ENCODE data around the gene SLTM.
A peak's percentile ranks its signal among the peaks of the same experiment; 100 is the strongest.

The SLTM gene

DNA sequence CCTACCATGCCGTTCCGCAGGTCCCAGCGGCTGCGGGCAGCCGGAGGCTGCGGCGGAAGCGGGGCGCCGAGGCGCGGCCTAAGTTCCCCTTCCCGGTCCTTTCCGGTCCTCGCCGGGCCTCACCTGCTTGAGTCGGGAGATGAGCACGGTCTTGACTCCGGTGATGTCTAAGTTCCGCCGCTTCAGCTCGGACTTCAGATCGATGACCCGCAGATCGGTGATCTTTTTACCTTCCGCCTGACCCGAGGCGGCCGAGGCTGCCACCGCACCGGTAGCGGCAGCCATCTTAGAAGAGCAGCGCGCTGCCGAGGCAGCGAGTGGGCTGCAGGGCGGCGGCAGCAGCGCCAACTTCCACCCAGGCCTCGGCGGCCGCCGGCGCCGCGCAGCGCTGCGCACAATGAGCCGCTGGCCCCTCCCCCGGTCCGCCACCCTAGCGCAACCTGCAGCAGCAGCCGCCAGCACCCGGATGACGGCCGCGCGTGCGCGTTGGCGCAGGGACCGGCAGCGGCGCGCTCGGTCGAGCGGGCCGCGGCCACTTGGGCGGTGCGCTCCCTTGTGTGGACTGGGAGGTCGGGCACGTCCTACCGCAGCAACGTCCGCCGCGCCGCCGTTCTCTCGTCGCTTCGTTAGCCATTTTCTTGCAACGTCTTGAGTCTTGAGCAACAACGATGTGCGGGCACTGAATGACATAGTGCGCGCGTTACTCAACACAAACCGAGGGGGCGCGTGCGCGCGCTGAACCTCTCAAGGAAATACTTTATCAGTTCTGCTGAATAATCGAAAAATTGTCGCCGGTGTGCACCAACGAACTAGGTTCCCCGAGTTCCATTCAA, at the start of gene SLTM:
Gene SLTM (minus strand): TSS at position 399 of the 833 bp plus-strand sequence. CDS start 114 bp downstream, at position 285.
- H3K27ac ChIP-seq (ENCODE audit: low read length) = peak within 1 kb of the TSS; percentile 95
- peak within 1 kb of the TSS; percentile 93 to 98 for H3K9ac ChIP-seq (ENCODE audit: low read length in 2 of 2)
- H3K27me3 ChIP-seq (ENCODE audit: control insufficient read depth in 1 of 2, insufficient read depth in 2 of 2, low read length in 2 of 2) = no peaks in the 10 kb centered on the region
- peaks cover 7% of the 10 kb centered on the region for H3K4me1 ChIP-seq (ENCODE audit: control insufficient read depth, insufficient read depth, low read length)
- peaks cover 4 to 5% of the 10 kb centered on the region in 2 donors for H3K36me3 ChIP-seq (ENCODE audit: control insufficient read depth in 2 of 2, insufficient read depth in 2 of 2, low read length in 2 of 2)
- peak within 1 kb of the TSS; percentile 85 to 93 for H3K4me3 ChIP-seq (ENCODE audit: low read length in 2 of 2)
- no peaks in the 10 kb centered on the region for H3K9me3 ChIP-seq (ENCODE audit: control insufficient read depth in 2 of 2, low read length in 2 of 2)

DNA sequence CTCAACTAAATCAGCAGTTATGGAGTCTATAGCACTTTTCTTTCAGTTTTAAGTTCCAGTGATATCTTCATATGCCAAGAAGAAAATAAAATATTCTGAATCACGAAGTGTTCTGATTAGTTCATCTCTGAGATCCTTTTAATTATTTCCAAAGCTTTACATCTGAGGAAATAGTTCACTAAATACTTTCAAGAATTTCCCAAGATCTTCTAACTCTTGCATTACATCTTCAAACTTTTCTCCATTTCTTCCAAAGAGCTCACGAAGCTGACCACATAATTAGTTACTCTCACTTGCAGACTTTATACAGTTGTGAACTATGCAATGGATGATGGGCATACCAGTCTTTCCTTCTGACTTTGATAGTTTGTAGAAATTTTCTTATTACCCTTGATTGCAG, 49.8 kb upstream of the SLTM start:
- no peak overlapping the region for H3K4me3 ChIP-seq (ENCODE audit: low read length in 2 of 2)
- no peak overlapping the region for H3K9ac ChIP-seq (ENCODE audit: low read length in 2 of 2)
- no peaks in the 10 kb centered on the region for H3K9me3 ChIP-seq (ENCODE audit: control insufficient read depth in 2 of 2, low read length in 2 of 2)
- H3K27ac ChIP-seq (ENCODE audit: low read length) = no peak overlapping the region
- no peaks in the 10 kb centered on the region for H3K36me3 ChIP-seq (ENCODE audit: control insufficient read depth in 2 of 2, insufficient read depth in 2 of 2, low read length in 2 of 2)
- no peaks in the 10 kb centered on the region for H3K27me3 ChIP-seq (ENCODE audit: control insufficient read depth in 1 of 2, insufficient read depth in 2 of 2, low read length in 2 of 2)
- peaks cover 7% of the 10 kb centered on the region for H3K4me1 ChIP-seq (ENCODE audit: control insufficient read depth, insufficient read depth, low read length)

DNA sequence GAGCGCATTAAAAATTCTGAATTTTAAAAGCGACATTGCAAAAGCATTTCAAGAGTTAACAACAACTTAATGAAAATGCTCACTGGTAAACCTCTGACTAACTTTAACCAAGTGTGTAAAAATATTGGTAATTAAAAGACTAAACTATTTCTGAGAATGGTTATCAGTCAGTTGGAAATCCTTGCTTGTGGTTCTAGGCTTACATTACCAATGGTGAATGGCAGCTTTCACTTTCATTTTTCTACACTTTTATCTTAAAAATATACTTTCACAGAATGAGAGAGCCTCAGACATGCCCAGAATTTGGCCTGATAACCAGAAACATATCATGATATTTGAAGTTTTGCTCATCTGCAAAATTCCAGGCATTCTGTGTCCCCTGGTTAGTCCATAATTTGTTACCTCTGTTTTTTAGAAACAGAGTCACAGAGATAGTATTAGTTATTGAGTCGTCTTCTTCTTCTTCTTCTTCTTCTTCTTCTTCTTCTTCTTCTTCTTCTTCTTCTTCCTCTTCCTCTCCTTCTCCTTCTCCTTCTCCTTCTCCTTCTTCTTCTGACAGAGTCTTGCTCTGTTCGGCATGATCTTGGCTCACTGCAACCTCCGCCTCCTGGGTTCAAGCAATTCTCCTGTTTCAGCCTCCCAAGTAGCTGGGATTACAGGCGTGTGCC, 48.5 kb upstream of the SLTM start:
- Histone ChIP-seq H3K27ac (ENCODE audit: low read length) (no peak overlapping the region), H3K36me3 (ENCODE audit: control insufficient read depth in 2 of 2, insufficient read depth in 2 of 2, low read length in 2 of 2) (no peaks in the 10 kb centered on the region), H3K27me3 (ENCODE audit: control insufficient read depth in 1 of 2, insufficient read depth in 2 of 2, low read length in 2 of 2) (no peaks in the 10 kb centered on the region), H3K9me3 (ENCODE audit: control insufficient read depth in 2 of 2, low read length in 2 of 2) (no peaks in the 10 kb centered on the region), H3K4me1 (ENCODE audit: control insufficient read depth, insufficient read depth, low read length) (peaks cover 7% of the 10 kb centered on the region), H3K4me3 (ENCODE audit: low read length in 2 of 2) (no peak overlapping the region), H3K9ac (ENCODE audit: low read length in 2 of 2) (no peak overlapping the region)

DNA sequence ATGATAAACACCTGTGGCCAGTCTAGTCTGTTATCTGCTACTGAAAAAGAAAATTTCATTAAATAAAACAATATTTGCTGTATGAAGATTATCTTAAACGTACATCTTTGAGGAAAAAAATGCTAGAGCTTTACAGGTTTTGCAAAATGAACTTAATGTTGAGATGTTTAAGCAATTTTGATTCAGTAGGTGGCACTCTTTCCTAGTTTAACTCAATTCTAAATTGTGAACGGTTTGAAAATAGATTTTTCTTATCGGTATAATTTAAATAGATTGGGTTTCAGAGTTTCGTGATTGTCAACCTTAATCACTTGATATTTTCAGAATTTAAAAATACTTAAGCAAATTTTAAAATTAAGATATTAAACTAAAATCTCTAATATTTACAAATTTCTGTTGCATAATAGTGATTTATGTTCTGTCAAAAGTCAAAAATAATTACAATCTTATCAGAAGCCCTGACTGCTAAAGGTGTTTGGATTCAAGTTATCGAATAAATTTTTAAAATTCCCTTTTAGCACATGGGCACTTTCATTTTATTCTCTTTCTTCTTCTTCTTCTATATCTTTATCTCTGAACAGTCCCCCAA, 47.0 kb upstream of the SLTM start:
- Histone ChIP-seq H3K36me3 (ENCODE audit: control insufficient read depth in 2 of 2, insufficient read depth in 2 of 2, low read length in 2 of 2) (no peaks in the 10 kb centered on the region), H3K4me3 (ENCODE audit: low read length in 2 of 2) (no peak overlapping the region), H3K9ac (ENCODE audit: low read length in 2 of 2) (no peak overlapping the region), H3K9me3 (ENCODE audit: control insufficient read depth in 2 of 2, low read length in 2 of 2) (no peaks in the 10 kb centered on the region), H3K4me1 (ENCODE audit: control insufficient read depth, insufficient read depth, low read length) (peaks cover 7% of the 10 kb centered on the region), H3K27me3 (ENCODE audit: control insufficient read depth in 1 of 2, insufficient read depth in 2 of 2, low read length in 2 of 2) (no peaks in the 10 kb centered on the region), H3K27ac (ENCODE audit: low read length) (no peak overlapping the region)

DNA sequence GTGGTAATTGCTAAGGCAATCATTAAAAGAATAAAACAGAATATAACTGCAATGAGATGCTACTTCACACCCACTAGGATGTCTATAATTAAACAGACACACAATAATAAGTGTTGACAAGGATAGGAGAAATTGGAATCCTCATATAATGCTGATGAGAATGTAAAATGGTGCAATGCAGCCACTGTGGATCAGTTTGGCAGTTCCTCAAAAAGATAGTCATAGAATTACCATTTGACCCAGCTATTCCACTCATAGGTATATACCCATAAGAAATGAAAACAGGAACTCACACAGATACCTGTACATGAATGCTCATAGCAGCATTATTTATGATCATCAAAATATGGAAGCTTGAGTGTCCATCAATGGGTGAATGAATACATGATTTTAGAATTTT, 44.4 kb upstream of the SLTM start:
- Histone ChIP-seq H3K4me1 (ENCODE audit: control insufficient read depth, insufficient read depth, low read length) (peaks cover 7% of the 10 kb centered on the region), H3K27ac (ENCODE audit: low read length) (no peak overlapping the region), H3K9ac (ENCODE audit: low read length in 2 of 2) (no peak overlapping the region), H3K4me3 (ENCODE audit: low read length in 2 of 2) (no peak overlapping the region), H3K36me3 (ENCODE audit: control insufficient read depth in 2 of 2, insufficient read depth in 2 of 2, low read length in 2 of 2) (no peaks in the 10 kb centered on the region), H3K9me3 (ENCODE audit: control insufficient read depth in 2 of 2, low read length in 2 of 2) (no peaks in the 10 kb centered on the region), H3K27me3 (ENCODE audit: control insufficient read depth in 1 of 2, insufficient read depth in 2 of 2, low read length in 2 of 2) (no peaks in the 10 kb centered on the region)

DNA sequence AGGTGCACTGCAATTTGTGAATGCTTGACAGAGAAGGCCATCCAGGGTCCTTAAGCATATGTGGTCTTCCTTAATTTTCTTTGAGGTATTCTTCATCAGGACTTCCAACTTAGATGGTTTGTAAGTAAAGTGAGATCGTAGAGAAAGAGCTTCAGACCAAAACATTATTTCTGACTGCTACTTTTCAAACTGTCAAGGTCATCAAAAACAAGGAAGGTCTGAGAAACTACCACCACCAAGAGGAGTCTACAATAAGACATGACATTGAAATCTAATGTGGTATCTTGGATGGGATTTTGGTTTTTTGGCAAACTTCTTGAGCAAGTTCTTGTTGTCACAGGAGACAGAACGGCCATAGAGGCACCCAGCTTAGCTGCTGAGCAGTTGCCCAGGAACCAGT, 34.0 kb upstream of the SLTM start:
- no peak overlapping the region for H3K27ac ChIP-seq (ENCODE audit: low read length)
- H3K36me3 ChIP-seq (ENCODE audit: control insufficient read depth in 2 of 2, insufficient read depth in 2 of 2, low read length in 2 of 2) = no peaks in the 10 kb centered on the region
- H3K9ac ChIP-seq (ENCODE audit: low read length in 2 of 2) = no peak overlapping the region
- H3K4me1 ChIP-seq (ENCODE audit: control insufficient read depth, insufficient read depth, low read length) = no peaks in the 10 kb centered on the region
- no peaks in the 10 kb centered on the region for H3K27me3 ChIP-seq (ENCODE audit: control insufficient read depth in 1 of 2, insufficient read depth in 2 of 2, low read length in 2 of 2)
- H3K9me3 ChIP-seq (ENCODE audit: control insufficient read depth in 2 of 2, low read length in 2 of 2) = no peaks in the 10 kb centered on the region
- no peak overlapping the region for H3K4me3 ChIP-seq (ENCODE audit: low read length in 2 of 2)

DNA sequence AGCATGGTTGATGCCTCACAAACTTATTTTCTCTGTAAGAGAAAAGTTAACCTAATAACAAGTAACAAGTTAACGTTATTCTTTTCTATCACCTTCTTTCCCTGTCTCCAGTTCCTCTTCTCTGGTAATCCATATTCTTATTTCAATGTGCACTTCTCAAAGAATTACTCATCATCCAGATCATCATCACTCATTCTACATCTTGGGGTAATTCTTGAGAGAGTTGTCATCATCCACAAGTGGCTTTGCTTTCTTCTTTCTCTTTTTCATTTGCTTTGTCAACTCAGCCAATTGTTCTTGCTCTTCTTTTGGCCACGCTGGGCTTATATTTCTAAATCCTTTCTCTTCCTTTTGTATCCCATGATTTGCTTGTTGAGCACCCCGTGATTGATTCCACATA, 33.2 kb upstream of the SLTM start:
- H3K27me3 ChIP-seq (ENCODE audit: control insufficient read depth in 1 of 2, insufficient read depth in 2 of 2, low read length in 2 of 2) = no peaks in the 10 kb centered on the region
- H3K4me3 ChIP-seq (ENCODE audit: low read length in 2 of 2) = no peak overlapping the region
- no peaks in the 10 kb centered on the region for H3K36me3 ChIP-seq (ENCODE audit: control insufficient read depth in 2 of 2, insufficient read depth in 2 of 2, low read length in 2 of 2)
- H3K27ac ChIP-seq (ENCODE audit: low read length) = no peak overlapping the region
- H3K9ac ChIP-seq (ENCODE audit: low read length in 2 of 2) = no peak overlapping the region
- H3K4me1 ChIP-seq (ENCODE audit: control insufficient read depth, insufficient read depth, low read length) = no peaks in the 10 kb centered on the region
- no peaks in the 10 kb centered on the region for H3K9me3 ChIP-seq (ENCODE audit: control insufficient read depth in 2 of 2, low read length in 2 of 2)

DNA sequence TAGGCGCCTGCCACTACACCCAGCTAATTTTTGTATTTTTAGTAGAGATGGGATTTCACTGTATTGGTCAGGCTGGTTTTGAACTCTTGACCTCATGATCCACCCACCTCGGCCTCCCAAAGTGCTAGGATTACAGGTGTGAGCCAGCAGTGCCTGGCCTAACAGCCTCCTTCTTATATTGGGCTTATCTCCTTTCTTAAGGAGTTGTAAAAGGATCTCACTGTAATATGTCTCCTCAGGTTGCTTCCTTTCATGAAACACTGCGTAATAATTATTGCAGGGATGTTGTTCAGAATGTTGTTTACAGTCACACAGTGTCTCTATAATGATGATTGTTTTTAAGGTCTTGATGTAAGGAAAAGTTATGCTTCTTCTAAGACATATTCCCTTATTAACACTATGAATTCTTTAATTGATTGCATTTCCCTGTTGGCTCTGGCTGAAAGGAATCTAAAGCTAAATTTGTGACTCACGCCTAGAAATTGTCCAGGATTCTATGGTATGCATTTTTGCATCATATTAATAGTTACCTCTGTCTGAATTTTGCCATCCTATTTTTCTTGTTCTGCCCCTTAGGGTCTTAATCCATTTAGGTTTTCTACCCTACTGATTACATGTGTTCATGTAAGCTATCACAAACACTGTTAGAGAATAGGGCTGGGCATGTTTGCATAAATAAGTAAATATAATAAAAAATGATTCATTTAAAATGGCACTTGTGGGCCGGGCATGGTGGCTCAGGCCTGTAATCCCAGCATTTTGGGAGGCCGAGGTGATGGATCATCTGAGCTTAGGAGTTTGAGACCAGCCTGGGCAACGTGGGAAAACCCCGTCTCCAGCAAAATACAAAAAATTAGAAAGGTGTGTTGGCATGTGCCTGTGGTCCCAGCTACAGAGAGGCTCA, 29.4 kb upstream of the SLTM start:
- H3K27me3 ChIP-seq (ENCODE audit: control insufficient read depth in 1 of 2, insufficient read depth in 2 of 2, low read length in 2 of 2) = no peaks in the 10 kb centered on the region
- no peak overlapping the region for H3K4me3 ChIP-seq (ENCODE audit: low read length in 2 of 2)
- H3K4me1 ChIP-seq (ENCODE audit: control insufficient read depth, insufficient read depth, low read length) = no peaks in the 10 kb centered on the region
- no peak overlapping the region for H3K27ac ChIP-seq (ENCODE audit: low read length)
- H3K9me3 ChIP-seq (ENCODE audit: control insufficient read depth in 2 of 2, low read length in 2 of 2) = no peaks in the 10 kb centered on the region
- H3K9ac ChIP-seq (ENCODE audit: low read length in 2 of 2) = no peak overlapping the region
- no peaks in the 10 kb centered on the region for H3K36me3 ChIP-seq (ENCODE audit: control insufficient read depth in 2 of 2, insufficient read depth in 2 of 2, low read length in 2 of 2)

DNA sequence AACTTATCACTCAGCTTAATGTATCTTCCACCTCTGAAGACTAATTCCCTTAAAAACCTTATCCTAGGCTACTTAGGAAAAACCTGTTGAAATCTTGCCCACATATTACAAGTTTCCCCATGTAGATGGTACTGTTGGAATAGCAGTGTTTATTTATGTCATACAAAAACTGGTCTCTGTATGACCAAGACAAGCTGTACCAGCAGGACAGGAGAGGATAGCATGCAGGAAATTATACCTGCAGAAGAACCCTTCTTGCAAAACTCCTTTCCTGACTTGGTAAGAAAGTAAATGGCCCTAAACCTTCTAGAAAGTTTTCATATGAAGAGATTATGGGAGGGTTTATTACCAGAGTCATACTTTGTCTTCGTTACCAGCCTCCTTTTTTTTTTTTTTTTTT, 28.7 kb upstream of the SLTM start:
- no peaks in the 10 kb centered on the region for H3K36me3 ChIP-seq (ENCODE audit: control insufficient read depth in 2 of 2, insufficient read depth in 2 of 2, low read length in 2 of 2)
- H3K9me3 ChIP-seq (ENCODE audit: control insufficient read depth in 2 of 2, low read length in 2 of 2) = no peaks in the 10 kb centered on the region
- no peak overlapping the region for H3K4me3 ChIP-seq (ENCODE audit: low read length in 2 of 2)
- H3K27ac ChIP-seq (ENCODE audit: low read length) = no peak overlapping the region
- H3K9ac ChIP-seq (ENCODE audit: low read length in 2 of 2) = no peak overlapping the region
- H3K4me1 ChIP-seq (ENCODE audit: control insufficient read depth, insufficient read depth, low read length) = no peaks in the 10 kb centered on the region
- H3K27me3 ChIP-seq (ENCODE audit: control insufficient read depth in 1 of 2, insufficient read depth in 2 of 2, low read length in 2 of 2) = no peaks in the 10 kb centered on the region

DNA sequence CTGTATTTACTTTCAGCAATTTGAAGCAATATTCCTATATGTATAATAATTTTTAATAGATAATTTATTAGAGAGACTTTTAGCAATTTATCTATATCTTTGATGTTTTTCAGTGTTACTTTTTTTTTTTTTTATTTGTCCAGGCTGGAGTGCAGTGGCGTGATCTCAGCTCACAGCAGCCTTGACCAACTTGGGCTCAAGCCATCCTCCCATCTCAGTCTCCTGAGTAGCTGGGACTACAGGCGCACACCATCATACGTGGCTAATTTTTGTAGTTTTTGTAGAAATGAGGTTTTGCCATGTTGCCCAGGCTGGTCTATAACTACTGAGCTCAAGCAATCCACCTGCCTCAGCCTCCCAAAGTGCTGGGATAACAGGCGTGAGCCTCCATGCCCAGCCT, 25.3 kb upstream of the SLTM start:
- H3K27ac ChIP-seq (ENCODE audit: low read length) = no peak overlapping the region
- H3K9ac ChIP-seq (ENCODE audit: low read length in 2 of 2) = no peak overlapping the region
- H3K36me3 ChIP-seq (ENCODE audit: control insufficient read depth in 2 of 2, insufficient read depth in 2 of 2, low read length in 2 of 2) = no peaks in the 10 kb centered on the region
- H3K4me1 ChIP-seq (ENCODE audit: control insufficient read depth, insufficient read depth, low read length) = no peaks in the 10 kb centered on the region
- H3K27me3 ChIP-seq (ENCODE audit: control insufficient read depth in 1 of 2, insufficient read depth in 2 of 2, low read length in 2 of 2) = no peaks in the 10 kb centered on the region
- no peaks in the 10 kb centered on the region for H3K9me3 ChIP-seq (ENCODE audit: control insufficient read depth in 2 of 2, low read length in 2 of 2)
- no peak overlapping the region for H3K4me3 ChIP-seq (ENCODE audit: low read length in 2 of 2)

Data from stomach smooth muscle (tissue), 2 donors.